GM21447 (cell line): Measurements from ENCODE around the gene GPRASP2.

Experiments
- ATAC-seq: cut with Tn5 transposase; IDR thresholded peaks from one replicate; pipeline ENCODE4 v1.9.1; 2021; ENCODE audit not compliant: unreplicated experiment

GPRASP2 gene

DNA sequence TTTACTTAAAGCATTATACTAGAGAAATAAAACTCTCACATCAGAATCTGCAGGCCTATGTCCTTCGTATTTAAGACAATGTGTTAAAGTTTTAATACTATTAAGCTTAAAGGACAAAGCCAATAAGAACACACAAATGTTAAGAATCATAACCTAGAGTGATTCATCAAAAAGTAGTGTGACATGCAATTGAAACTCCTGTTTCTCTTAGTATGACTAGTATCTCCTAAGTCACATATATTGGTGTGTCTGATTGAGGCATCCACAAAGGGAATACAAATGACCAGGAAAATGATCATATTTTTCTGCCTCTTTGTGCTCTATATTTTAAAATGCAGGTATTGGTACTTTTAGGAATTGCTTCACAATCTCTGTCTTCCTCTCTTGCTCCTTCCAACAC lies 32.1 kb downstream of the GPRASP2 start:
- no peak for ATAC-seq

DNA sequence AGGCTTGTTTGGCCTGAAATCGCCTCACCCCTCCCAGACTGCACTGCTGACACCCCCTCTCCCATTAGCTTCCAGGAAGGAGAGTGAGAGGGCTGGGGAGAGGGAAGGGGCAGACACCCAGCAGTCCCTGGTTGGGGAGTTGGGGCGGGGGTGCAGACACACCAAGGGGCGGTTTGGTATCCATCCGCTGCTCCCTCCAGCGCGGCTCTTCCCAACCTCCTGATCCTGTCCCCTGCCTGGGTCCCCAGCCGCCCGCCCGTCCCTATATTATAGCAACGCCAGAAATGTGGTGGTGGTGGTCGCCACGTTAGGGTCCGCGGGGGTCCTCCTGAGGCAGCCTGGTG lies 33.2 kb downstream of the GPRASP2 start:
- ATAC-seq: no peak

DNA sequence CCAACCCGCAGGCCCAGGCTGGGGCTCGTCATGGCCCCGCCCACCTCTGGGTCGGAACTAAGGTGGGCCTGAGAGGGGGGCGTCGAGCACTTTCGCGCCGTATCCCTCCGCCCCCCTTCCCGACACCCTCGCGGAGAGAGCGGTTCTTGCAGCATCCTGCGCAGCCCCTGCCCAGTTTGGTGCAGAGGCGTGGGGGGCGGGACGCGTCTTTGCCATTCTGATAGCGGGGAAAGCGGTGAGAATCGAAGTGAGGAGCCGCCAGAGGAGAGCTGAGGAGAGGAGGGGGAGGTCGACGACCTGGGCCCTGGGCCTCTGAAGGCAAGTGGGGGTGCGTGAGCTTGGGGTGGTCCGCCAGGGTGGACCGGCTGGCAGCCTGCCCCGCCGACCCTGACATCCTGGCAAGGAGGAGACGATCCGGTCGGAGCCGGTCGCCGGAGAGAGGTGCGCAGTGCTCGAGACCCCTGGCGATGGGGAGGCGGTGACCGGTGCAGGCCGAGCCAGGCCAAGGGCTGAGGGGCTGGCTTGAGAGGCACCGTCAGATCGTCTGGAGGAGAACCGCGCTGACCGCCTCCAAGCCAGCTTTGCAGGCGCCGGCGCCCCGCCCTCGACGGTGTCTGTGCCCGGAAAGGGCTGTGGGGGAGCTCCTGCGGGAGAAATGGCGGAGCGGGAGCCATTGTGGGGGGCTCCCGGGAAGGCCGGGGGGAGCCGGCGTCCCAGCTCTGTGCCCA lies 33.8 kb downstream of the GPRASP2 start:
- no peak for ATAC-seq

DNA sequence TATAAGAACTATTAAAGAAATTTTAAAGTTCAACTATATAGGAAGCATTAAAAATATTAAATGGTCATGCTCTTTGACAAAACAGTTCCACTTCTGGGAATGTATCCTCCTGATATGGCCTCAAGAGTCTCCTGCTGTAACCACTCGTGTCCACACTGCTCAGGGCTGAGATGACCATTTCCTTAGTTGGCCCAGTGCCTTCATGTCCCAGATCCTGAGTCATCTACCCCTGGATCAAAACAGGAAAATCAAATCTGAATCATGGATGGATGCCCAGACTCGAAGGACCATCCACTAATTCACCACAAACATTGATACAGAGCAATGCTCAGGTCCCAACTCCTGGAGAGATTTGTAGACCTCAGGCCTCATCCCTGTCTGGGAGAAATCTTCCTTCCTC lies 53.0 kb downstream of the GPRASP2 start:
- ATAC-seq: no peak

DNA sequence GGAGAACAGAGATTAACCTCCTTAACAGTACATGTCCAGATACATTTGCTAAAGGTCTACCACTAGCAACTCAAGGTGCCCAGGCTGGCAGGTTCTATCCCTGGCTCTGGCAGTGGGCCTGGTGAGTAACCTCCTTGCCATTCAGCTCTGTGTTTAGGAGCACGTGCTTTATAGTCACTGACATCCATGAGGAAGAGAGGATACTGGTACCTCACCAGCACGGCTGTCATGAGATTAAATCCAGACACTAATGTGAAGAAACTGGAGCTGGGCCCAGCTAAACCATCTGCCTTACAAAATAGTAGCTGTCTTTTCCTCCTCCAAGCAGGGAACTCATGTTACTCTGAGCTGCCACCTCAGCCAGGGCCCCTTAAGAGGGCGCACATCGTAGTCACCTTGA lies 53.6 kb downstream of the GPRASP2 start:
- ATAC-seq: no peak

DNA sequence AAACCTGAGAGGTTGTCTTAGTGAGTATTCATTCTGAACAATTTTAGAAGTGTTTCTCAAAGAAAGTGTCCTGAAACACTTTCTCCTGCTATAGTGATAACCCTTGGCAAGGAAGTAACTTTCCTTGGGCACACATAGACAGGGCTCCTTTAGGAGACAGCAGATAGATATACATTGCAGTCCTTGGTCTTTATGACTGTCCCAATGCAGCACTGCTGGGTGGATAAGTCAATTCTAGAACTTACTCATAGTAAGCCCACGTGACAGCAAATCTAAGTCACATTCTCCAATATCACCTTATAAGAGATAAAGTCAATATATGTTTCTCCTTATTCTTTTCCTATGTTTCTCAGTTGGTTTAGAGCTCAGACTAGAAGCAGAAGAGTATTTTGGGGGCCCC lies 55.0 kb downstream of the GPRASP2 start:
- ATAC-seq: no peak
